ENCODE measurements around the gene CCDC142.

Gene CCDC142

DNA sequence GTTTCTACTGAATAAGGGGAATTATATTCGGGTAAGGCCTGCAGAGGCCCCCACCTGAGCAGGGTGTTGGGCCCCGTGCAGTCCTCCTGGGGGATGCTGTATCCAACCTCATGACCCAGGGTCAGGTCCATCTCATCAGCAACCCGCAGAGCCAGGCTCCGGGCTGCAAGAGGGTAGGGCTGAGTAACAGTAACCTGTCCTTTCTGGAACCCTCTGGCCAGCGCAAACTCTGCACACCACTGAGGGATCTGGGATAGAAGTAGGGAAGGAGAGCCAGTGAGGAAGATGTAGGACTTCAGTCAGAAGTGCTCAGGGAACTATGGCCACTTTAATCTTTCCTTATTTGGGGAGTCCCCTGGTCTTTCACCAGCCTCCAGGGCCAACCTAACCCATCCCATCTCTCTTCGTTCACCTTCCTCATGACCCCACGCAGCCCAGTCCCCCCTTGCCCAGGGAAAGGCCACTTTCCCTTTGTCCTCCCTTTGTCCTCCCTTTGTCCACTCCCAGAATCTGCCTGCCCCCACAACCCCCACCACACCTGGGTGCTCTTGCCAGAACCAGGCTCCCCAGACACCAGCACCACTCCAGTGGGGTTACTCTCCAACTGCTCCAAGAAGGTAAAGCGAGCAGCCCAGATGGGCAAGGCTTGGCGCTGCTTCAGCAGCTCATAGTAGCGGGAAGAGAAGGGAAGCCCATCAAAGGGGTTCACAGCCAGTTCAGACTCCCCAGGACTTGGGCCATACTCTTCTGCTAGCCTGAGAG is 42.3 kb upstream of the CCDC142 start:
- no peak for TF ChIP-seq ZNF274 (IDR thresholded peaks at IDR 0.05; ENCODE audit: low read depth, low read length)
- no peak overlapping the region for H3K4me3 ChIP-seq (ENCODE audit: low read length)

DNA sequence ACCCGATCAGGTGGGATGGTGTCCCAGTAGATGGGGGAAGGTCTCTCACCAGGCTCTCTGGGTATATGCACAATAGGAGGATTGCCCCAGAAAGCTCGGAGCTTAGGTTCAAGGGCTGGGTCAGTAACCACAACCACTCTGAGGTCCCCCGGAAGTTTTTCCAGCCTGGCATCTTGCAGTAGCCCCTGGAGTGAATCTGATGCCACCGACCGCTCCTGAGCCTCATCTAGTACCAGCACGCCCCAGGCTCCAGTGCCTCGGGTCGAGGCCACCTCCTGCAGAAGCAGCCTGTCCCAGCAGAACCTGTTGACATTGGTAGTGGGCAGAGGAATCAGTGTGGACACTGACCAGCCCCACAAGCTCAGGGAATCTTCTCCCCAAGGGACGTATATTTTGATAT is 41.2 kb upstream of the CCDC142 start:
- no peak for TF ChIP-seq ZNF274 (IDR thresholded peaks at IDR 0.05; ENCODE audit: low read depth, low read length)
- no peak overlapping the region for H3K4me3 ChIP-seq (ENCODE audit: low read length)

- no peak overlapping the region for H3K4me3 ChIP-seq (ENCODE audit: low read length)
- TF ChIP-seq ZNF274 (IDR thresholded peaks at IDR 0.05; ENCODE audit: low read depth, low read length): no peak
Observed at GRCh38 chr2:74522516-74522915, 39.7 kb upstream of the CCDC142 start.

DNA sequence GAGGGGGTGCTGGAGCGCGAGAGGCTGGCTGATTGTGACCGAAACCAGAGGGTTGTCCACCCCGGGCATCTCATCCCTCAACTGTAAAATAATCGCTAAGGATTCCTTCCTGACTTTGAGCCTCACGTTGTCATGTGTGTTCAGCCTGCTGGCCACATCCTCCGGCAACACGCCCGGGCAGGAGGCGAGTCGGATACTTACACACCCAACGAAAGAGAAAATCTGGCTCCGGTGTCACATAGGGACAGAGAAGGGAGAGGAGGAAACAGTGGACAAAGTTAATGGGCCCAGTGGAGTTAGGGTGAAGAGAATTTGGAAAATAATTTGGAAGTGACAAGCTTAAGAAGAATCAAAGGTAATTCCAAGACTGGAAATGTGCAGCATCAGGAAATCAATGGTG is 33.9 kb upstream of the CCDC142 start:
- no peak for TF ChIP-seq ZNF274 (IDR thresholded peaks at IDR 0.05; ENCODE audit: low read depth, low read length)
- H3K4me3 ChIP-seq (ENCODE audit: low read length): no peak overlapping the region; the same call in 1 of the 2 replicates

GRCh38 chr2:74515981-74516633 is 33.3 kb upstream of the CCDC142 start:
- TF ChIP-seq ZNF274 (IDR thresholded peaks at IDR 0.05; ENCODE audit: low read depth, low read length): no peak

DNA sequence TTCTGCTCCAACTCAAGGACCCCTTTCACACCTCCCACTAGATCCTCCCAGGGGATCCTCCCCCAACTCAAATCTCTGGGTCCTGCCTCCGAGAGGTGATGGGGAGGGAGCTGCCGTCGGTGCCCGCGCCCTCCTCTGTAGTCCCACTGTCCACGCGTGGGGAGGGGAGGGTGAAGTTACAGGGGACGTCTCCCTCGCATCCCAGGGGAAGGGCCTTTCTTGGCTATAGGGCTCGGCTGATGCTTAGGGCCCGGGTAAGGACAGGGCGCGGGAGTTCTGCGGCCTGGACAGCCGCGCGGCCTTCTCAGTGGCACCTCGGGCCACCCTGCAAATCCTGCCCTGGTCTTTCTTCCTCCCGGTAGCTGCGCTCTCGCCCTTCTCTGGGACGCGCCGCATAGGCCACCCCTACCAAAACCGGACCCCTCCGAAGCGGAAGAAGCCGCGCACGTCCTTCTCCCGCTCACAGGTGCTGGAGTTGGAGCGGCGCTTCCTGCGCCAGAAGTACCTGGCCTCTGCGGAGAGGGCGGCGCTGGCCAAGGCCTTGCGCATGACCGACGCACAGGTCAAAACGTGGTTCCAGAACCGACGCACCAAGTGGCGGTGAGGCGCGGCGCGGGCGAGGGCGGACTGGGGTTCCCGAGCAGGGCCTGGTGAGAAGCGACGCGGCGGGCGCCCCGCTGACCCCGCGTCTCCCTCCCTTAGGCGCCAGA is 32.6 kb upstream of the CCDC142 start:
- peak overlapping the region; percentile 1; the same call in 1 of the 2 replicates for H3K4me3 ChIP-seq (ENCODE audit: low read length)
- TF ChIP-seq ZNF274 (IDR thresholded peaks at IDR 0.05; ENCODE audit: low read depth, low read length): no peak

More at GRCh38 chr2:74515981-74516633, 33.3 kb upstream of the CCDC142 start:
- peak overlapping the region; percentile 1; the same call in 1 of the 2 replicates for H3K4me3 ChIP-seq (ENCODE audit: low read length)

DNA sequence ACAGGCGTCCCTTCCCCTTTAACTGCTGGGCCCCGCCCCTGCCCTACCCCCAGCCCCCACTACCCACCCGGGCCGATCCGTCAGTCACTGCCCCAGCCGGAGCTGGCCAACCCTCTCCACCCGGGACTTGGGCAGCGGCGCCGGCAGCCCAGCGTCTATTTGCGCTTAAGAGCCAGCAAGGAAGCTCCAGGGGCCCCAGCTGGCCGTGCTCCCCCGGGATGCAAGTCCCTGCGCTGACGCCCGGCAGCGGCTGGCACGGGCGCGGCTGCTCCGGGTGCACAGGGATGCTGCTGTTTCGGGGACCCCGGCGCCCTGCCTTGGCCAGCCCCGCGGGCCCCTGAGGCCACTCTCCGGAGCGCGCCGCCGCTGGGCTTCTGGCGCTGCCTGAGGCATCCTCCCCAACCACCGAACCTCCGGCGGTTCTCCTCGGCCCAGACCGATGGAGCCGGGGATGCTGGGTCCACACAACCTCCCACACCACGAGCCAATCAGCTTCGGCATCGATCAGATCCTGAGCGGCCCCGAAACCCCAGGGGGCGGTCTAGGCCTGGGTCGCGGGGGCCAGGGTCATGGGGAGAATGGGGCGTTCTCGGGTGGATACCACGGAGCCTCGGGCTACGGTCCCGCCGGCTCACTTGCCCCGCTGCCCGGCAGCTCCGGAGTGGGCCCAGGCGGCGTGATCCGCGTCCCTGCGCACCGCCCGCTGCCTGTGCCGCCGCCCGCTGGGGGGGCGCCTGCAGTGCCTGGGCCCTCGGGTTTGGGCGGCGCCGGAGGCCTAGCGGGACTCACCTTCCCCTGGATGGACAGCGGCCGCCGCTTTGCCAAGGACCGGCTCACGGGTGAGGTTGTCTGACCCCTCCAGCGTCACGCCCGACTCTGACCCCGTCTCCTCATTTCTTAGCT is 31.8 kb upstream of the CCDC142 start, which contains the start of gene TLX2:
TSS of gene TLX2 (plus strand) at position 83 of the 903 bp plus-strand sequence. CDS start at position 440, 357 bp downstream.
- TF ChIP-seq ZNF274 (IDR thresholded peaks at IDR 0.05; ENCODE audit: low read depth, low read length): no peak
- no peak within 1 kb of the TSS; the same call in 1 of the 2 replicates for H3K4me3 ChIP-seq (ENCODE audit: low read length)

GRCh38 chr2:74513605-74514367 is 31.0 kb upstream of the CCDC142 start:
- TF ChIP-seq ZNF274 (IDR thresholded peaks at IDR 0.05; ENCODE audit: low read depth, low read length): no peak
- no peak overlapping the region for H3K4me3 ChIP-seq (ENCODE audit: low read length)

- no peak overlapping the region for H3K4me3 ChIP-seq (ENCODE audit: low read length)
Observed at GRCh38 chr2:74512744-74513604, 30.2 kb upstream of the CCDC142 start.

DNA sequence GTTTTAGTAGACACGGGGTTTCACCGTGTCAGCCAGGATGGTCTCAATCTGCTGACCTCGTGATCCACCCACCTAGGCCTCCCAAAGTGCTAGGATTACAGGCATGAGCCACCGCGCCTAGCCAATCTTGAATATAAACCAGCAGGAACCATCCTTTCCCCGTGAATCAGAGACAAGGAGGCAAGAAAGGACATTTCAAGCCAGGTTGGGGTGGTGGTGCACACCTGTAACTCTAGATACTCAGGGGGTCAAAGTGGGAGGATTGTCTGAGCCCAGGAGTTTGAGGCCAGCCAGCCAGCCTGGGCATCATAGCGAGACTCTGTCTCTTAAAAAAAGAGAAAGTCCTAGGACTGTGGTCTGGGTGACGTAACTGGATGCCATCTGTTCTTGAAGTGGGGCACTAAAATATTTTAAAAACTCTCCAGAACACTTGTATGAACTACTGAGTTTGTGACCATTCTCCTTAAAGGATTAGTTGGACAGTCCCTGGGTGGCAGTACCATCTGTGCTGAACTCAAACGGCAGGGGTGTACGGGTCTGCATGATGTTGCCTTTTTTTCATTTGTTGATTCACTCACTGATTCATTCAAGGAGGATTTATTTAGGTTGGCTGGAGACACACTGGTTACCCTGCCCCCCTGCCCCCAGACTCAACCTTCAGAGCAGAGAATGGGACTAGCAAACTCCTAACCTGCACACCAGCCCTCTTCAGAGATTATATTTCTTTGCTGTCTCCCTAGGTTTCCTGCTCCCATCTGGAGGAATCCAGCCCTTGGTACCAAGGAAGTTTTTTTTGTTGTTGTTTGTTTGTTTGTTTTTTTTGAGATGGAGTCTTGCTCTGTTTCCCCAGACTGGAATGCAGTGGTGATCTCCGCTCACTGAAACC is 28.5 kb upstream of the CCDC142 start:
- no peak overlapping the region for H3K4me3 ChIP-seq (ENCODE audit: low read length)
- no peak for TF ChIP-seq ZNF274 (IDR thresholded peaks at IDR 0.05; ENCODE audit: low read depth, low read length)

More at GRCh38 chr2:74512744-74513604, 30.2 kb upstream of the CCDC142 start:
- TF ChIP-seq ZNF274 (IDR thresholded peaks at IDR 0.05; ENCODE audit: low read depth, low read length): no peak

GRCh38 chr2:74510272-74510671 is 27.5 kb upstream of the CCDC142 start:
- H3K4me3 ChIP-seq (ENCODE audit: low read length): no peak overlapping the region
- TF ChIP-seq ZNF274 (IDR thresholded peaks at IDR 0.05; ENCODE audit: low read depth, low read length): no peak
